NB4 (cell line): ENCODE measurements around the gene SLC35F6.

Experiments
- DNase-seq: peaks from one replicate; pipeline ENCODE4 v3.0.0; 2010; ENCODE audit warnings: low read depth
- H3K4me3 ChIP-seq: one replicate; pipeline ENCODE4 v1.5.1; 2011; ENCODE audit warnings: mild to moderate bottlenecking, low read depth, low read length, moderate library complexity
- MYC ChIP-seq: IDR thresholded peaks from 2 replicates; pipeline ENCODE4 v1.6.1; 2011; ENCODE audit warnings: low read depth, low read length
- POLR2A ChIP-seq: IDR thresholded peaks from 2 replicates; pipeline ENCODE4 v1.6.1; 2011; ENCODE audit warnings: mild to moderate bottlenecking; ENCODE audit not compliant: insufficient read length; ENCODE audit errors: extremely low read depth
- TF ChIP-seq, protein P1 (sequence below): IDR thresholded peaks from 2 replicates; pipeline ENCODE4 v1.6.1; 2011; ENCODE audit warnings: low read depth, low read length
- TF ChIP-seq, protein P2 (sequence below): IDR thresholded peaks from one replicate; pipeline ENCODE4 v1.5.1; 2012; ENCODE audit warnings: low read depth, low read length

The SLC35F6 gene

DNA sequence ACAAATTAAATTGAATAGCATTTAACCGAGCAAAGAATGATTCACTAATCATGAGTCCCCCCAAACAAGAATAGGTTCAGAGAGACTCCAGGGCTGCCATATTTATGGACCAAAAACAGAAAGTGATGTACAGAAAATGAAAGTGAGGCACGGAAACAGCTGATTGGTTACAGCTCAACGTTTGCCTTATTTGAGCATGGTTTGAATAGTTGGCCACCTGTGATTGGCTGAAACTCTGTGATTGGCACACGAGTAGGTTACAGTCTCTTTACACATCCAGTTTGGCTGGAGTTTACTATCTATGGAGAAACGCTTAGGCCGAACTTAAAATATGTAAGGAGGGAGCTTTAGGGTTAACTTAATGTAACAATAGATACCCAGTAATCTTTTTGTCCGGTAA, 56.8 kb downstream of the SLC35F6 start:
- DNase-seq: no peak
- no peak overlapping the region for H3K4me3 ChIP-seq
- TF ChIP-seq MYC (no peak), POLR2A (no peak)
- TF ChIP-seq, protein P1, sequence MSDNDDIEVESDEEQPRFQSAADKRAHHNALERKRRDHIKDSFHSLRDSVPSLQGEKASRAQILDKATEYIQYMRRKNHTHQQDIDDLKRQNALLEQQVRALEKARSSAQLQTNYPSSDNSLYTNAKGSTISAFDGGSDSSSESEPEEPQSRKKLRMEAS: no peak
- TF ChIP-seq, protein P2, sequence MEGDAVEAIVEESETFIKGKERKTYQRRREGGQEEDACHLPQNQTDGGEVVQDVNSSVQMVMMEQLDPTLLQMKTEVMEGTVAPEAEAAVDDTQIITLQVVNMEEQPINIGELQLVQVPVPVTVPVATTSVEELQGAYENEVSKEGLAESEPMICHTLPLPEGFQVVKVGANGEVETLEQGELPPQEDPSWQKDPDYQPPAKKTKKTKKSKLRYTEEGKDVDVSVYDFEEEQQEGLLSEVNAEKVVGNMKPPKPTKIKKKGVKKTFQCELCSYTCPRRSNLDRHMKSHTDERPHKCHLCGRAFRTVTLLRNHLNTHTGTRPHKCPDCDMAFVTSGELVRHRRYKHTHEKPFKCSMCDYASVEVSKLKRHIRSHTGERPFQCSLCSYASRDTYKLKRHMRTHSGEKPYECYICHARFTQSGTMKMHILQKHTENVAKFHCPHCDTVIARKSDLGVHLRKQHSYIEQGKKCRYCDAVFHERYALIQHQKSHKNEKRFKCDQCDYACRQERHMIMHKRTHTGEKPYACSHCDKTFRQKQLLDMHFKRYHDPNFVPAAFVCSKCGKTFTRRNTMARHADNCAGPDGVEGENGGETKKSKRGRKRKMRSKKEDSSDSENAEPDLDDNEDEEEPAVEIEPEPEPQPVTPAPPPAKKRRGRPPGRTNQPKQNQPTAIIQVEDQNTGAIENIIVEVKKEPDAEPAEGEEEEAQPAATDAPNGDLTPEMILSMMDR: no peak

GRCh38 chr2:26822877-26823276, 58.8 kb downstream of the SLC35F6 start:
- H3K4me3 ChIP-seq: no peak overlapping the region
- TF ChIP-seq, protein P2: no peak
- no peak for TF ChIP-seq POLR2A
- no peak for DNase-seq
